Kidney capillary endothelial cell (primary cell): ENCODE measurements around the gene PLXND1.

ENCODE experiments used
- DNase-seq: peaks from one replicate; pipeline ENCODE4 v3.0.0-alpha.2; 2018; ENCODE audit warnings: low spot score

The PLXND1 gene

GRCh38 chr3:129628169-129628522 lies 21.7 kb upstream of the PLXND1 start:
- DNase-seq: no peak

GRCh38 chr3:129627350-129628168 lies 21.1 kb upstream of the PLXND1 start:
- DNase-seq: peak; percentile 81

GRCh38 chr3:129626744-129627349 lies 20.4 kb upstream of the PLXND1 start:
- DNase-seq: peak; percentile 93

- DNase-seq: no peak
Observed at GRCh38 chr3:129625072-129625874, 18.8 kb upstream of the PLXND1 start.

GRCh38 chr3:129624347-129625071 lies 18.0 kb upstream of the PLXND1 start:
- DNase-seq: no peak

GRCh38 chr3:129623447-129624118 lies 17.1 kb upstream of the PLXND1 start:
- peak; percentile 94 for DNase-seq

- no peak for DNase-seq
Observed at GRCh38 chr3:129622933-129623332, 16.5 kb upstream of the PLXND1 start.

- DNase-seq: no peak
Observed at GRCh38 chr3:129622226-129622874, 15.9 kb upstream of the PLXND1 start.

- no peak for DNase-seq
Observed at GRCh38 chr3:129621626-129622225, 15.2 kb upstream of the PLXND1 start.

- DNase-seq: no peak
Observed at GRCh38 chr3:129620828-129621559, 14.5 kb upstream of the PLXND1 start.

GRCh38 chr3:129619726-129620162 lies 13.3 kb upstream of the PLXND1 start:
- no peak for DNase-seq

- no peak for DNase-seq
Observed at GRCh38 chr3:129618901-129619671, 12.6 kb upstream of the PLXND1 start.

- no peak for DNase-seq
Observed at GRCh38 chr3:129618186-129618820, 11.8 kb upstream of the PLXND1 start.

GRCh38 chr3:129617381-129618185 lies 11.1 kb upstream of the PLXND1 start:
- DNase-seq: no peak

GRCh38 chr3:129616713-129617112 lies 10.2 kb upstream of the PLXND1 start:
- DNase-seq: no peak

- no peak for DNase-seq
Observed at GRCh38 chr3:129616291-129616690, 9.8 kb upstream of the PLXND1 start.

GRCh38 chr3:129615751-129616281 lies 9.3 kb upstream of the PLXND1 start:
- no peak for DNase-seq
